ENCODE results near the gene CDH15. TPM values are rescaled to one million over a fixed set of nuclear protein-coding genes. Genes with fewer than 3 reads are reported as not detected.

Gene CDH15
- total RNA-seq, 2 donors from 2014 or later = 0.12 TPM; not detected in 1

Other genes starting within 250 kb of the CDH15 start
- 1 to 10 TPM; 3.2 to 4.4 TPM for gene CBFA2T3, start 194.5 kb upstream of the CDH15 start, total RNA-seq
- 10 to 100 TPM; 48.0 to 53.6 TPM for gene ACSF3, start 77.9 kb upstream of the CDH15 start, total RNA-seq
- under 1 TPM; 0.52 to 0.76 TPM for gene SLC22A31, start 28.8 kb downstream of the CDH15 start, total RNA-seq
- gene ZNF778, start 46.0 kb downstream of the CDH15 start, total RNA-seq = 1 to 10 TPM; 4.1 to 8.1 TPM

All from T-helper 17 cell (primary cell).